Epidermal melanocyte (primary cell): ENCODE results near the gene GHITM.

Source experiments
- DNase-seq: peaks from one replicate; pipeline ENCODE4 v3.0.0; 2011; ENCODE audit warnings: low spot score; ENCODE audit not compliant: insufficient read length

GHITM gene

GRCh38 chr10:84198206-84198915 lies 59.1 kb downstream of the GHITM start:
- no peak for DNase-seq

GRCh38 chr10:84200537-84201243 lies 61.4 kb downstream of the GHITM start:
- DNase-seq = no peak

- no peak for DNase-seq
Observed at GRCh38 chr10:84201244-84201606, 61.9 kb downstream of the GHITM start.

- DNase-seq = no peak
Observed at GRCh38 chr10:84201682-84202081, 62.4 kb downstream of the GHITM start.

GRCh38 chr10:84202349-84202748 lies 63.0 kb downstream of the GHITM start:
- DNase-seq = no peak
